ENCODE results near the gene LUM. TPM values are rescaled to one million over a fixed set of nuclear protein-coding genes. Genes with fewer than 3 reads are reported as not detected.

LUM gene
- total RNA-seq, 4 donors from 2014 or later: 5.1 to 51.5 (median 30.7) TPM

GRCh38 chr12:91104812-91105466, 6.4 kb downstream of the LUM start:
- H3K36me3 ChIP-seq: no peaks in the 10 kb centered on the region
- DNase-seq: no peak
- no peaks in the 10 kb centered on the region for H3K27me3 ChIP-seq
- no peaks in the 10 kb centered on the region for H3K9me3 ChIP-seq
- intact Hi-C loops (cut with DNase I): no loop called here
- no peak overlapping the region for H3K27ac ChIP-seq
- no peaks in the 10 kb centered on the region for H3K4me1 ChIP-seq
- no peak overlapping the region for H3K4me3 ChIP-seq
- WGBS, 2 donors: 71 to 86% methylated on average over 1 of the region's 1 CpG
- TF ChIP-seq POLR2A (IDR thresholded peaks at IDR 0.05) (no peak), CTCF (IDR thresholded peaks at IDR 0.05) (no peak)

GRCh38 chr12:91103624-91104023, 7.7 kb downstream of the LUM start:
- TF ChIP-seq POLR2A (IDR thresholded peaks at IDR 0.05) (no peak), CTCF (IDR thresholded peaks at IDR 0.05) (no peak)
- WGBS, 2 donors: 31 to 35% methylated on average over 1 of the region's 1 CpG
- Histone ChIP-seq H3K9me3 (no peaks in the 10 kb centered on the region), H3K4me1 (no peaks in the 10 kb centered on the region), H3K4me3 (no peak overlapping the region), H3K36me3 (no peaks in the 10 kb centered on the region), H3K27me3 (no peaks in the 10 kb centered on the region), H3K27ac (no peak overlapping the region)
- intact Hi-C loops (cut with DNase I): no loop called here
- DNase-seq: no peak

GRCh38 chr12:91103101-91103500, 8.2 kb downstream of the LUM start:
- no peaks in the 10 kb centered on the region for H3K4me1 ChIP-seq
- intact Hi-C loops (cut with DNase I): no loop called here
- no peak for DNase-seq
- H3K9me3 ChIP-seq: no peaks in the 10 kb centered on the region
- H3K27me3 ChIP-seq: no peaks in the 10 kb centered on the region
- H3K4me3 ChIP-seq: no peak overlapping the region
- no peak overlapping the region for H3K27ac ChIP-seq
- H3K36me3 ChIP-seq: no peaks in the 10 kb centered on the region
- TF ChIP-seq CTCF (IDR thresholded peaks at IDR 0.05) (no peak), POLR2A (IDR thresholded peaks at IDR 0.05) (no peak)

GRCh38 chr12:91100906-91101305, 10.4 kb downstream of the LUM start:
- DNase-seq: no peak
- intact Hi-C loops (cut with DNase I): no loop called here
- Histone ChIP-seq H3K27me3 (no peaks in the 10 kb centered on the region), H3K36me3 (no peaks in the 10 kb centered on the region), H3K4me3 (no peak overlapping the region), H3K9me3 (no peaks in the 10 kb centered on the region), H3K4me1 (no peaks in the 10 kb centered on the region), H3K27ac (no peak overlapping the region)
- WGBS, 2 donors: 80 to 86% methylated on average over 2 of the region's 2 CpGs
- TF ChIP-seq POLR2A (IDR thresholded peaks at IDR 0.05) (no peak), CTCF (IDR thresholded peaks at IDR 0.05) (no peak)

- Histone ChIP-seq H3K36me3 (no peaks in the 10 kb centered on the region), H3K4me3 (no peak overlapping the region), H3K9me3 (no peaks in the 10 kb centered on the region), H3K27me3 (no peaks in the 10 kb centered on the region), H3K27ac (no peak overlapping the region), H3K4me1 (no peaks in the 10 kb centered on the region)
- TF ChIP-seq POLR2A (IDR thresholded peaks at IDR 0.05) (no peak), CTCF (IDR thresholded peaks at IDR 0.05) (no peak)
- WGBS, 2 donors: 51 to 69% methylated on average over 2 of the region's 2 CpGs
- intact Hi-C loops (cut with DNase I): no loop called here
- DNase-seq: no peak
Observed at GRCh38 chr12:91099836-91100235, 11.5 kb downstream of the LUM start.
